Iris pigment epithelial cell (primary cell): ENCODE results near the gene ARID5A.

Experiments
- DNase-seq: peaks from one replicate; pipeline ENCODE4 v3.0.0-alpha.2; 2011; ENCODE audit warnings: low read depth

The ARID5A gene

DNA sequence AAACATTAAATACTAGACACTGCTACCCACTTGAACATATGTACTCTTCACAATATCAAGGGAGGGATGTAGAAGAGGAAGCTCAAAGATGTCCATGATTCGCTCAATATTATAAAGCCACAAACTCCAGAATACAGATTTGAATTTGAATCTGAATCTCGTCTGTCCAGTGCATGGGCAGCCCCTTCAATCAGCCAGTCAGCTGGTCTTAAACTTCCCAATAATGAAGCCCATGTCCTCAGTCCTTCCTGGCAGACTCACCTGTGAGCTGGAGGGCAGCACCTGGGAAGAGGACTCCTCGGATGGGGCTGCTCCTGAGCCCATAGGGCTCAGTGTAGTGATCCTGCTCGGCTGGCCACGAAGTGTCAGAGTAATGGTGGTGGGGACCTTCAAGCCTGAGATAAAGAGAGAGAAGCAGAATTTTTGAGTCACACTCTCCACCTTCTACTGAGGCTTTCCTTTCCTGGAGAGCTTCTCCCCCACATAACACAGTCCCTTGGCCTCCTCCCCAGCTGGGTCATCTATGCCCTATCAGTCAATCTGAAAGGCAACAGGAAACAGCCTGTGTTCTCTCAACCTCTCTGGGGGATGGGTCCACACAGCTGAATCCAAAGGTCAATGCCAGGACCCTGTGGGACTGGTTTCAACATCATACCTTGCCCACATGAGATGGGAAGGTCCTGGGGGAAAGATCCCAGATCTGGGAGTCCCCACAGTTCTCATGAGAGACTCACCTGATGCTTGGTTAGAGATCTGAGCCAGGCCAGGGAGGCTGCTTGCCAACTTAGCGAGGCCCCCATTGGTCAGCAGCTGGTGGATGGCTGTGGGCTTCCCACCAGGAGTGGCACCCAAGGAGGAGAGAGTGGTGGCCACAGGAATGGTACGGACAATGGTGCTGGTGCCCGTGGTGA lies 65.1 kb downstream of the ARID5A start:
- DNase-seq: no peak
